ENCODE measurements around the gene PLPP1.

GRCh38 chr5:55492449-55492848 is 42.3 kb downstream of the PLPP1 start:
- TF ChIP-seq CTCF (IDR thresholded peaks at IDR 0.05; ENCODE audit: insufficient read depth, low read length) (no peak), POLR2AphosphoS5 (IDR thresholded peaks at IDR 0.05; ENCODE audit: low read depth) (no peak), REST (IDR thresholded peaks at IDR 0.05; ENCODE audit: insufficient replicate concordance, low read depth) (no peak), GABPA (IDR thresholded peaks at IDR 0.05; ENCODE audit: low read depth) (no peak)
